RWPE2 (cell line): ENCODE results near the gene DIAPH2.

Experiments
- ATAC-seq: fragments of 200-7000 bp; cut with Tn5 transposase; 3 replicates; pipeline ENCODE4 v1.9.1; 2021; ENCODE audit warnings: low read depth
- DNase-seq: peaks from one replicate; pipeline ENCODE4 v3.0.0-alpha.2; 2020; ENCODE audit warnings: low spot score
- H3K27ac ChIP-seq: fragments of 450-650 bp; 2 replicates; pipeline ENCODE4 v1.5.1; 2017; ENCODE audit warnings: mild to moderate bottlenecking; ENCODE audit not compliant: poor library complexity, severe bottlenecking
- H3K27me3 ChIP-seq: fragments of 250-450 bp; sonication (Bioruptor Pico); 2 replicates; pipeline ENCODE4 v1.5.1; 2021; ENCODE audit warnings: mild to moderate bottlenecking, moderate library complexity; ENCODE audit not compliant: insufficient read depth, poor library complexity, severe bottlenecking
- H3K36me3 ChIP-seq: fragments of 250-450 bp; sonication (Bioruptor Pico); 2 replicates; pipeline ENCODE4 v1.5.1; 2020; ENCODE audit warnings: low read depth, mild to moderate bottlenecking, moderate library complexity
- H3K4me1 ChIP-seq: fragments of 250-450 bp; sonication (Bioruptor Pico); 2 replicates; pipeline ENCODE4 v1.5.1; 2021; ENCODE audit warnings: mild to moderate bottlenecking, moderate library complexity; ENCODE audit not compliant: insufficient read depth, poor library complexity, severe bottlenecking
- H3K4me3 ChIP-seq: fragments of 250-450 bp; sonication (Bioruptor Pico); 2 replicates; pipeline ENCODE4 v1.5.1; 2021; ENCODE audit warnings: mild to moderate bottlenecking, moderate library complexity; ENCODE audit not compliant: severe bottlenecking
- H3K9me3 ChIP-seq: fragments of 250-450 bp; sonication (Bioruptor Pico); 2 replicates; pipeline ENCODE4 v1.5.1; 2021; ENCODE audit warnings: mild to moderate bottlenecking, moderate library complexity; ENCODE audit not compliant: severe bottlenecking
- CTCF ChIP-seq: fragments of 450-650 bp; IDR thresholded peaks from one replicate; pipeline ENCODE4 v1.5.1; 2017; ENCODE audit warnings: mild to moderate bottlenecking, moderate library complexity; ENCODE audit not compliant: poor library complexity, severe bottlenecking

The DIAPH2 gene

GRCh38 chrX:97238632-97239031 is 554.0 kb downstream of the DIAPH2 start:
- H3K4me3 ChIP-seq = no peak overlapping the region
- DNase-seq (no peak), ATAC-seq (peak; percentile 59)
- peak overlapping the region; percentile 25 for H3K27ac ChIP-seq
- H3K4me1 ChIP-seq = no peaks in the 10 kb centered on the region
- no peaks in the 10 kb centered on the region for H3K27me3 ChIP-seq
- H3K36me3 ChIP-seq = no peaks in the 10 kb centered on the region
- TF ChIP-seq CTCF = no peak
- H3K9me3 ChIP-seq = no peaks in the 10 kb centered on the region

GRCh38 chrX:97252111-97252510 is 567.5 kb downstream of the DIAPH2 start:
- ATAC-seq (no peak), DNase-seq (no peak)
- no peaks in the 10 kb centered on the region for H3K9me3 ChIP-seq
- H3K4me1 ChIP-seq = no peaks in the 10 kb centered on the region
- no peaks in the 10 kb centered on the region for H3K27me3 ChIP-seq
- no peak for TF ChIP-seq CTCF
- H3K4me3 ChIP-seq = no peak overlapping the region
- no peaks in the 10 kb centered on the region for H3K36me3 ChIP-seq
- no peak overlapping the region for H3K27ac ChIP-seq

- no peaks in the 10 kb centered on the region for H3K27me3 ChIP-seq
- no peaks in the 10 kb centered on the region for H3K36me3 ChIP-seq
- H3K27ac ChIP-seq = no peak overlapping the region
- no peak for DNase-seq
- no peak for TF ChIP-seq CTCF
- no peak for ATAC-seq
- H3K4me3 ChIP-seq = no peak overlapping the region
- H3K4me1 ChIP-seq = no peaks in the 10 kb centered on the region
- H3K9me3 ChIP-seq = no peaks in the 10 kb centered on the region
Observed at GRCh38 chrX:97260679-97261078, 576.0 kb downstream of the DIAPH2 start.

GRCh38 chrX:97266406-97267121 is 581.9 kb downstream of the DIAPH2 start:
- Histone ChIP-seq H3K27ac (no peak overlapping the region), H3K9me3 (no peaks in the 10 kb centered on the region), H3K4me1 (no peaks in the 10 kb centered on the region), H3K4me3 (no peak overlapping the region), H3K36me3 (no peaks in the 10 kb centered on the region), H3K27me3 (no peaks in the 10 kb centered on the region)
- no peak for TF ChIP-seq CTCF
- ATAC-seq = no peak
- DNase-seq = no peak

- no peaks in the 10 kb centered on the region for H3K4me1 ChIP-seq
- H3K4me3 ChIP-seq = no peak overlapping the region
- H3K36me3 ChIP-seq = no peaks in the 10 kb centered on the region
- no peak for DNase-seq
- no peak for TF ChIP-seq CTCF
- no peaks in the 10 kb centered on the region for H3K9me3 ChIP-seq
- no peak for ATAC-seq
- H3K27me3 ChIP-seq = no peaks in the 10 kb centered on the region
- H3K27ac ChIP-seq = no peak overlapping the region
Observed at GRCh38 chrX:97267396-97268181, 582.9 kb downstream of the DIAPH2 start.
